SKM-1 (cell line): ENCODE results near the gene KCNJ11.

Source experiments
- DNase-seq: peaks from one replicate; lab custom pipeline; 2025; ENCODE audit not compliant: unreplicated experiment; lab: John Stamatoyannopoulos, UW

Gene KCNJ11

GRCh38 chr11:17410606-17411379 lies 22.3 kb upstream of the KCNJ11 start:
- DNase-seq = no peak

GRCh38 chr11:17408641-17409040 lies 20.2 kb upstream of the KCNJ11 start:
- DNase-seq = no peak

- DNase-seq = no peak
Observed at GRCh38 chr11:17408026-17408425, 19.6 kb upstream of the KCNJ11 start.

- no peak for DNase-seq
Observed at GRCh38 chr11:17407575-17407974, 19.1 kb upstream of the KCNJ11 start.

- no peak for DNase-seq
Observed at GRCh38 chr11:17406818-17407149, 18.3 kb upstream of the KCNJ11 start.

GRCh38 chr11:17406082-17406817 lies 17.8 kb upstream of the KCNJ11 start:
- no peak for DNase-seq

GRCh38 chr11:17405232-17406005 lies 17.0 kb upstream of the KCNJ11 start:
- no peak for DNase-seq

GRCh38 chr11:17403980-17404759 lies 15.7 kb upstream of the KCNJ11 start:
- DNase-seq = no peak

- no peak for DNase-seq
Observed at GRCh38 chr11:17402486-17402885, 14.0 kb upstream of the KCNJ11 start.

GRCh38 chr11:17401841-17402240 lies 13.4 kb upstream of the KCNJ11 start:
- DNase-seq = no peak

GRCh38 chr11:17401316-17401715 lies 12.9 kb upstream of the KCNJ11 start:
- no peak for DNase-seq

- DNase-seq = no peak
Observed at GRCh38 chr11:17400048-17400775, 11.8 kb upstream of the KCNJ11 start.

- DNase-seq = no peak
Observed at GRCh38 chr11:17399236-17399635, 10.8 kb upstream of the KCNJ11 start.

GRCh38 chr11:17397311-17398002 lies 9.0 kb upstream of the KCNJ11 start:
- DNase-seq = no peak

- no peak for DNase-seq
Observed at GRCh38 chr11:17396598-17397310, 8.3 kb upstream of the KCNJ11 start.

- no peak for DNase-seq
Observed at GRCh38 chr11:17395978-17396377, 7.5 kb upstream of the KCNJ11 start.

- DNase-seq = no peak
Observed at GRCh38 chr11:17395554-17395961, 7.1 kb upstream of the KCNJ11 start.

- DNase-seq = no peak
Observed at GRCh38 chr11:17394743-17395390, 6.4 kb upstream of the KCNJ11 start.

- no peak for DNase-seq
Observed at GRCh38 chr11:17393472-17393871, 5.0 kb upstream of the KCNJ11 start.
